Psoas muscle (tissue), 8 donors: Measurements from ENCODE around the gene LSAMP. TPM values are rescaled to one million over a fixed set of nuclear protein-coding genes. Genes with fewer than 3 reads are reported as not detected.
"Not testable (repeated sequence)": the region's sequence is repeated elsewhere in the genome, so short reads cannot be mapped to it uniquely, and the experiment has no call there.

Experiments
- ATAC-seq, 4 donors: fragments of 200-7000 bp; cut with Tn5 transposase; one replicate each; pipeline ENCODE4 v1.9.1; 2020; ENCODE audit warnings: moderate library complexity in 3 of 4, mild to moderate bottlenecking in 2 of 4
- DNase-seq, 2 donors: peaks; one replicate each; pipeline ENCODE4 v3.0.0-alpha.2; 2020
- H3K27ac ChIP-seq: fragments of 200-600 bp; one replicate; pipeline ENCODE4 v1.8.0; 2022
- H3K27me3 ChIP-seq, 3 donors: fragments of 200-600 bp in 1 of 3; one replicate each; pipeline versions ENCODE4 v1.6.1 to v1.8.0; 2013 to 2022; ENCODE audit warnings: low read length in 2 of 3, mild to moderate bottlenecking in 2 of 3, moderate library complexity in 1 of 3; ENCODE audit not compliant: insufficient read depth in 3 of 3
- H3K36me3 ChIP-seq, 2 donors: fragments of 200-600 bp in 1 of 2; one replicate each; pipeline versions ENCODE4 v1.6.1 to v1.8.0; 2013 to 2022; ENCODE audit warnings: low read depth in 1 of 2, mild to moderate bottlenecking in 1 of 2, moderate library complexity in 1 of 2; ENCODE audit not compliant: insufficient read depth in 1 of 2
- H3K4me1 ChIP-seq: fragments of 200-600 bp; one replicate; pipeline ENCODE4 v1.8.0; 2022
- H3K4me3 ChIP-seq: fragments of 200-600 bp; one replicate; pipeline ENCODE4 v1.8.0; 2022; ENCODE audit warnings: mild to moderate bottlenecking
- H3K9me3 ChIP-seq: fragments of 200-600 bp; one replicate; pipeline ENCODE4 v1.8.0; 2022
- CTCF ChIP-seq: fragments of 200-600 bp; IDR thresholded peaks from one replicate; pipeline ENCODE4 v1.8.0; 2022; ENCODE audit warnings: antibody characterized with exemption
- WGBS, 3 donors: extraction: QIAGEN DNeasy Blood & Tissue Kit; methylation state at CpG; one replicate each; pipeline versions ENCODE4 v1.1.6 to v1.1.7; 2013; 5-methylcytosine and 5-hydroxymethylcytosine counted together
- intact Hi-C, 2 donors: fragments of 100-400 bp; cut with DNase I; formaldehyde crosslinking; loops; one replicate each; pipeline versions ENCODE4 v1.11.0 to v1.14.2; 2022
- polyA plus RNA-seq, 3 donors: library from polyadenylated mRNA; stranded (reverse); fragments of 200-250 nt; gene quantifications; one replicate each; pipeline ENCODE4 v1.2.3, GENCODE V29; 2013
- total RNA-seq, 4 donors: library from RNA; stranded (reverse); fragmentation: NEBNext Ultra II Directional in 2 of 4; extraction: Animal tissue kit (Norgen Biotek cat#: 25700) in 2 of 4; gene quantifications; one replicate each; pipeline versions ENCODE4 v1.2.1 to v1.2.4, GENCODE V29; 2021 to 2023
- donor health status: healthy with polysubstance abuse.
- donor health status: DM: no; HTN: no; CAD: no; lungs with moderate emphysema.
- donor health status: Bipolar disorder and iron deficiency.
- donor health status: healthy.
- donor health status: DM: yes; HTN: yes; CAD: no.
- donor health status: DM: no; HTN: no; CAD: no.
- donor health status: DM: no; HTN: no; CAD: no.
- donor health status: DM: yes; HTN: yes; CAD: no.

LSAMP gene
- total and polyA plus RNA-seq, 7 donors: 0.01 to 0.17 (median 0.04) TPM; not detected in 4

DNA sequence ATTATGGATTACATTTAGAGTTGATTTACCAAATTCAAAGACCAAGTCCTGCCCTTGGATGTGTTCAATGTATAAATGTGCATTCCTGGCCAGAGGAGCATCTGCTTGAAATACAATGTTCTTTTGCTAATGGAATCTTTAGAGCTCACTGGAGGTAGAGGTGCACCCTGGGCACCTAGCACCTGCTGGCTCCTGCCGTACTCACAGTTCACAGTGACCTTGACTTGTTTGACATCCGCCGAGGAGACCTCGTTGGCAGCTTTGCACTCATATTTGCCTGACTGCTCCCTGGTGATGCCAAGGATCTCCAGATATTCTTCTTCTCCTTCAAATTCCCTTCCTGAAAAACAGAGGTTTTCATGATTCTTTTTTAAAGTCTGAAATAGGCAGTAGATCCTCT, 593.0 kb downstream of the LSAMP start:
- no peaks in the 10 kb centered on the region for H3K4me1 ChIP-seq
- no peaks in the 10 kb centered on the region for H3K9me3 ChIP-seq
- H3K27me3 ChIP-seq: no peaks in the 10 kb centered on the region
- WGBS, 3 donors: 75 to 93% (median 76%) methylated on average over 4 of the region's 4 CpGs
- no peak for ATAC-seq
- no peak for DNase-seq
- TF ChIP-seq CTCF: no peak
- no peak overlapping the region for H3K27ac ChIP-seq
- no peaks in the 10 kb centered on the region for H3K36me3 ChIP-seq
- intact Hi-C loops: no loop called here
- no peak overlapping the region for H3K4me3 ChIP-seq

GRCh38 chr3:115851571-115851970, 593.7 kb downstream of the LSAMP start:
- ATAC-seq (no peak), DNase-seq (no peak)
- no peak for TF ChIP-seq CTCF
- no peak overlapping the region for H3K27ac ChIP-seq
- H3K4me1 ChIP-seq: no peaks in the 10 kb centered on the region
- H3K9me3 ChIP-seq: no peaks in the 10 kb centered on the region
- no peaks in the 10 kb centered on the region for H3K36me3 ChIP-seq
- peaks cover 0 to under 1% (median 0%) of the 10 kb centered on the region in 3 donors for H3K27me3 ChIP-seq
- 76 to 81% (median 79%) methylated on average over 3 of the region's 3 CpGs for WGBS, 3 donors
- H3K4me3 ChIP-seq: no peak overlapping the region
- intact Hi-C loops: no loop called here

DNA sequence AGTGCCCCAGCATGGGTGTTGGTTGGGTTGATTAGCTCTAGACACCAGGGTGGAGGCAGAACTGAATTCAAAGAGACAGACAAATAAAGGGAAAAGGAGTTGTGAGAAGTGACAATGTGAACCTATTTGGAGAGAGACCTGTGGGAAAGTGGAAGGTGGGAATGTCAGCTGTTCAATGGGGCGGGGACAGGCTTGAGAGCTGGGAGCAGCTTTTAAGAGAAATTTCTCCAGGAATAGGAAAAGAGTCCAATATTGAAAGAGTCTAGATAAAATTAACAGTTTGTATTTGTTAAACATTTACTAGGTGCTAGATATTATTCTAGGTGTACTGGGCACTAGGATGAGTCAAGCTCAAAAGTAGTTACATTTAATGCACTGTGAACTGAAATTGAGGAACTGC, 596.6 kb downstream of the LSAMP start:
- Histone ChIP-seq H3K27ac (no peak overlapping the region), H3K27me3 (peaks cover 0 to 2% (median 0%) of the 10 kb centered on the region in 3 donors), H3K9me3 (no peaks in the 10 kb centered on the region), H3K4me3 (no peak overlapping the region), H3K36me3 (no peaks in the 10 kb centered on the region), H3K4me1 (no peaks in the 10 kb centered on the region)
- WGBS, 3 donors: 88 to 93% (median 92%) methylated on average over 1 of the region's 1 CpG
- intact Hi-C loops: no loop called here
- no peak for TF ChIP-seq CTCF
- ATAC-seq (no peak), DNase-seq (no peak)

DNA sequence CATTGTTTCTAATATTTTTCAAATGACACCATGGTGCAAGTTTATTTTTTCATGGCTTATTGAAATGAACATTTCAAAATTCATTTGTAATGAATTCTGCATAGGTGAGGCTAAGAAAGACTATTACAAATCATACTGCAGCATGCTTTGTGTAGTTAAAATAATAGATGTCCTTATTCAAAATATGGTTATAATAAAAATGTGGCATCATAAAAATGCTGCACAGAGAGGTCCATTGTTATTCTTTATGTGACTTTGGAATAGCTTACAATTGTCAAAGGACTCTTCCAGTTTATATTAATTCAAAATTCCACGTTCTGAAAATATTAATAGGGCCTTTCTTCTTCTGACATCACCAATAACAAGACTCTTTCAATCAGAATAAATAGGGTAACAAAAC, 599.3 kb downstream of the LSAMP start:
- TF ChIP-seq CTCF: no peak
- no peak for ATAC-seq
- 36 to 48% (median 39%) methylated on average over 1 of the region's 1 CpG for WGBS, 3 donors

GRCh38 chr3:115844729-115845128, 600.6 kb downstream of the LSAMP start:
- H3K27me3 ChIP-seq, intact Hi-C loops, H3K4me3 ChIP-seq, H3K27ac ChIP-seq, ATAC-seq, H3K36me3 ChIP-seq, H3K9me3 ChIP-seq, DNase-seq, H3K4me1 ChIP-seq: not testable (repeated sequence)
- 86 to 97% (median 96%) methylated on average over 5 of the region's 5 CpGs for whole genome bisulfite sequencing, 3 donors

More for the DNA sequence above, 599.3 kb downstream of the LSAMP start:
- Histone ChIP-seq H3K27me3 (peaks cover 0 to 2% (median 0%) of the 10 kb centered on the region in 3 donors), H3K27ac (no peak overlapping the region), H3K9me3 (no peaks in the 10 kb centered on the region), H3K4me3 (no peak overlapping the region), H3K36me3 (no peaks in the 10 kb centered on the region), H3K4me1 (no peaks in the 10 kb centered on the region)
- intact Hi-C loops: no loop called here
- DNase-seq: no peak
